Activated naive CD4-positive, alpha-beta T cell treated with anti-CD3 and anti-CD28 coated beads, Interleukin-2, amount 10 ng/mL, durations not matched to agents 7 days and 5 days (primary cell): Measurements from ENCODE around the gene PRB2.

Experiments
- CTCF ChIA-PET: fragments of 350-600 bp; sonication (Branson Sonifier 250); formaldehyde crosslinking; loops from one replicate; lab custom pipeline; 2021; ENCODE audit warnings: antibody characterized with exemption; lab: Charles Lee
- DNase-seq: peaks from one replicate; pipeline ENCODE4 v3.0.0-alpha.2; 2020
- H3K27ac Mint-ChIP-seq: one replicate; pipeline ENCODE4 v1.8.0; 2021; ENCODE audit warnings: mild to moderate bottlenecking, moderate library complexity, mixed read lengths
- H3K27me3 Mint-ChIP-seq: one replicate; pipeline ENCODE4 v1.8.0; 2021; ENCODE audit warnings: mild to moderate bottlenecking, mixed read lengths
- H3K36me3 Mint-ChIP-seq: one replicate; pipeline ENCODE4 v1.8.0; 2021; ENCODE audit warnings: mixed read lengths
- H3K4me1 Mint-ChIP-seq: one replicate; pipeline ENCODE4 v1.8.0; 2021; ENCODE audit warnings: mixed read lengths
- H3K4me3 Mint-ChIP-seq: one replicate; pipeline ENCODE4 v1.8.0; 2021; ENCODE audit warnings: mild to moderate bottlenecking, moderate library complexity, mixed read lengths
- H3K9me3 Mint-ChIP-seq: one replicate; pipeline ENCODE4 v1.8.0; 2021; ENCODE audit warnings: mixed read lengths

The PRB2 gene

DNA sequence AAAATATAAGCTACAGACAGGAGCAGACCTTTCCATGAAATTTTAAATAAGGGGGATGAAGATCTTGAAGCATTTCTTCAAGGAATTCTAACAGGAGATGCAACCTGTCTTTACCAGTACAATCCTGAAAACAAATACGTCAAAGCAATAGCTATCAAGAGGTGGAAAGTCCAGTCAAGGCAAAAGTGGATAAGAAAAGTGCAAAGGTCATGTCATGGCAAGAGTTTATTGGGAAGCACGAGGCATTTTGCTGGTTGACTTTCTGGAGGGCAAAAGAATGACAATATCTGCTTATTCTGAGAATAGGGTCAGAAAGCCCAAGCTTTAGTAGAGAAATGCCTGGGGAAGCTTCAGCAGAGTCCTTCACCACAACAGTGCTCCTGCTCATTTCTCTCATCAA is 50.9 kb downstream of the PRB2 start:
- no peaks in the 10 kb centered on the region for H3K9me3 Mint-ChIP-seq
- no peaks in the 10 kb centered on the region for H3K36me3 Mint-ChIP-seq
- CTCF ChIA-PET = no interaction called here
- no peak for DNase-seq
- H3K4me3 Mint-ChIP-seq = no peak overlapping the region
- no peaks in the 10 kb centered on the region for H3K27me3 Mint-ChIP-seq
- no peak overlapping the region for H3K27ac Mint-ChIP-seq
- no peaks in the 10 kb centered on the region for H3K4me1 Mint-ChIP-seq
